Mesendoderm (in vitro differentiated cells): Measurements from ENCODE around the gene TMA7.

Source experiments
- DNase-seq: peaks from one replicate; pipeline ENCODE4 v3.0.0; 2013
- H2AK5ac ChIP-seq: 2 replicates; pipeline ENCODE4 v1.6.1; 2013; ENCODE audit warnings: low read length, inconsistent platforms
- H2BK120ac ChIP-seq: 2 replicates; pipeline ENCODE4 v1.6.1; 2013; ENCODE audit warnings: low read depth, mild to moderate bottlenecking, low read length, moderate library complexity, mixed read lengths
- H2BK15ac ChIP-seq: replicated peaks from 2 replicates; pipeline ENCODE4 v1.6.1; 2013; ENCODE audit warnings: low read depth, mild to moderate bottlenecking, moderate library complexity
- H2BK5ac ChIP-seq: 2 replicates; pipeline ENCODE4 v1.6.1; 2013; ENCODE audit warnings: low read length, inconsistent platforms
- H3K18ac ChIP-seq: 2 replicates; pipeline ENCODE4 v1.6.1; 2013; ENCODE audit warnings: mild to moderate bottlenecking, low read length, mixed read lengths
- H3K23ac ChIP-seq: one replicate; pipeline ENCODE4 v1.6.1; 2013; ENCODE audit warnings: low read length
- H3K27ac ChIP-seq: 2 replicates; pipeline ENCODE4 v1.5.1; 2013; ENCODE audit warnings: low read depth, mild to moderate bottlenecking, inconsistent platforms, low read length, moderate library complexity
- H3K27me3 ChIP-seq: 2 replicates; pipeline ENCODE4 v1.6.1; 2013; ENCODE audit warnings: low read length, control low read depth, mild to moderate bottlenecking, inconsistent platforms; ENCODE audit not compliant: insufficient read depth, poor library complexity
- H3K36me3 ChIP-seq: 2 replicates; pipeline ENCODE4 v1.6.1; 2013; ENCODE audit warnings: low read length, inconsistent platforms; ENCODE audit not compliant: control insufficient read depth, insufficient read depth
- H3K4ac ChIP-seq: one replicate; pipeline ENCODE4 v1.6.1; 2013; ENCODE audit warnings: low read depth, mild to moderate bottlenecking, low read length, moderate library complexity
- H3K4me1 ChIP-seq: 2 replicates; pipeline ENCODE4 v1.6.1; 2013; ENCODE audit warnings: low read depth, low read length, inconsistent platforms; ENCODE audit not compliant: control insufficient read depth
- H3K4me2 ChIP-seq: 2 replicates; pipeline ENCODE4 v1.6.1; 2013; ENCODE audit warnings: low read length
- H3K4me3 ChIP-seq: 2 replicates; pipeline ENCODE4 v1.5.1; 2013; ENCODE audit warnings: mild to moderate bottlenecking, low read length
- H3K56ac ChIP-seq: one replicate; pipeline ENCODE4 v1.6.1; 2013; ENCODE audit warnings: low read length
- H3K79me1 ChIP-seq: 2 replicates; pipeline ENCODE4 v1.6.1; 2013; ENCODE audit warnings: low read length, inconsistent platforms
- H3K79me2 ChIP-seq: 2 replicates; pipeline ENCODE4 v1.6.1; 2013; ENCODE audit warnings: mild to moderate bottlenecking, low read length; ENCODE audit not compliant: control insufficient read depth, insufficient read depth
- H3K9ac ChIP-seq: 2 replicates; pipeline ENCODE4 v1.6.1; 2013; ENCODE audit warnings: low read length, inconsistent platforms
- H4K5ac ChIP-seq: one replicate; pipeline ENCODE4 v1.6.1; 2013; ENCODE audit warnings: low read length
- H4K8ac ChIP-seq: one replicate; pipeline ENCODE4 v1.6.1; 2013; ENCODE audit warnings: low read depth, mild to moderate bottlenecking, control low read depth, low read length, moderate library complexity
- WGBS: extraction: QIAGEN DNeasy Blood & Tissue Kit; methylation state at CpG from one replicate; pipeline ENCODE4 v1.1.7; 2013; ENCODE audit warnings: low lambda C conversion rate, missing lambda C conversion rate; ENCODE audit not compliant: insufficient coverage; ENCODE audit errors: extremely low coverage; 5-methylcytosine and 5-hydroxymethylcytosine counted together

The TMA7 gene

GRCh38 chr3:48465237-48465530 lies 25.1 kb downstream of the TMA7 start:
- peaks cover under 1% of the 10 kb centered on the region for H3K36me3 ChIP-seq
- no peak overlapping the region for H3K18ac ChIP-seq
- H3K23ac ChIP-seq, result no peak overlapping the region
- H2BK15ac ChIP-seq, result no peak overlapping the region
- H2BK120ac ChIP-seq, result no peak overlapping the region
- peaks cover 1% of the 10 kb centered on the region for H3K79me2 ChIP-seq
- no peak overlapping the region for H3K27ac ChIP-seq
- DNase-seq, result no peak
- H3K27me3 ChIP-seq, result no peaks in the 10 kb centered on the region
- H2BK5ac ChIP-seq, result no peak overlapping the region
- no peak overlapping the region for H4K8ac ChIP-seq
- H3K79me1 ChIP-seq, result peaks cover 8% of the 10 kb centered on the region
- H3K4ac ChIP-seq, result no peak overlapping the region
- no peak overlapping the region for H4K5ac ChIP-seq
- WGBS, result no CpG with 5 or more reads among the region's 7 CpGs
- H3K4me3 ChIP-seq, result no peak overlapping the region
- no peak overlapping the region for H2AK5ac ChIP-seq
- no peak overlapping the region for H3K4me2 ChIP-seq
- H3K56ac ChIP-seq, result no peak overlapping the region
- peaks cover 2% of the 10 kb centered on the region for H3K4me1 ChIP-seq
- H3K9ac ChIP-seq, result peak overlapping the region; percentile 35

GRCh38 chr3:48465531-48466378 lies 25.7 kb downstream of the TMA7 start:
- Histone ChIP-seq H3K56ac (peak overlapping the region; percentile 83), H3K27ac (peak overlapping the region; percentile 90), H2BK5ac (peak overlapping the region; percentile 88), H4K5ac (no peak overlapping the region), H3K79me1 (peaks cover 11% of the 10 kb centered on the region), H2BK120ac (peak overlapping the region; percentile 24), H3K36me3 (no peaks in the 10 kb centered on the region), H3K27me3 (no peaks in the 10 kb centered on the region), H2BK15ac (no peak overlapping the region), H3K4me2 (no peak overlapping the region), H3K23ac (peak overlapping the region; percentile 29), H4K8ac (no peak overlapping the region), H3K9ac (peak overlapping the region; percentile 60), H3K4ac (peak overlapping the region; percentile 81), H3K4me3 (no peak overlapping the region), H3K79me2 (peaks cover 1% of the 10 kb centered on the region), H2AK5ac (peak overlapping the region; percentile 57), H3K18ac (peak overlapping the region; percentile 76), H3K4me1 (peaks cover 2% of the 10 kb centered on the region)
- peak; percentile 100 for DNase-seq
- WGBS, result no CpG with 5 or more reads among the region's 21 CpGs

- no peaks in the 10 kb centered on the region for H3K36me3 ChIP-seq
- H3K4ac ChIP-seq, result no peak overlapping the region
- peak overlapping the region; percentile 90 for H3K27ac ChIP-seq
- peak overlapping the region; percentile 76 for H3K18ac ChIP-seq
- no peak overlapping the region for H2BK15ac ChIP-seq
- peak overlapping the region; percentile 83 for H3K56ac ChIP-seq
- peak overlapping the region; percentile 29 for H3K23ac ChIP-seq
- H3K4me3 ChIP-seq, result no peak overlapping the region
- H2BK5ac ChIP-seq, result peak overlapping the region; percentile 88
- no peak overlapping the region for H3K4me2 ChIP-seq
- H3K9ac ChIP-seq, result peak overlapping the region; percentile 60
- peaks cover 2% of the 10 kb centered on the region for H3K4me1 ChIP-seq
- peaks cover 11% of the 10 kb centered on the region for H3K79me1 ChIP-seq
- DNase-seq, result no peak
- H3K27me3 ChIP-seq, result no peaks in the 10 kb centered on the region
- no peak overlapping the region for H2AK5ac ChIP-seq
- H2BK120ac ChIP-seq, result no peak overlapping the region
- H3K79me2 ChIP-seq, result peaks cover 1% of the 10 kb centered on the region
- no CpG with 5 or more reads among the region's 19 CpGs for WGBS
- no peak overlapping the region for H4K5ac ChIP-seq
- H4K8ac ChIP-seq, result no peak overlapping the region
These were observed 26.5 kb downstream of the TMA7 start for GRCh38 chr3:48466386-48467109.

GRCh38 chr3:48467110-48467454 lies 27.0 kb downstream of the TMA7 start:
- Histone ChIP-seq H4K8ac (no peak overlapping the region), H3K56ac (peak overlapping the region; percentile 1), H2AK5ac (no peak overlapping the region), H3K9ac (no peak overlapping the region), H3K79me2 (peaks cover 1% of the 10 kb centered on the region), H3K27me3 (no peaks in the 10 kb centered on the region), H3K23ac (no peak overlapping the region), H3K4me1 (peaks cover 2% of the 10 kb centered on the region), H3K79me1 (peaks cover 11% of the 10 kb centered on the region), H3K4me2 (no peak overlapping the region), H3K36me3 (no peaks in the 10 kb centered on the region), H3K4me3 (no peak overlapping the region), H3K27ac (no peak overlapping the region), H2BK15ac (no peak overlapping the region), H2BK120ac (no peak overlapping the region), H3K4ac (no peak overlapping the region), H2BK5ac (no peak overlapping the region), H4K5ac (no peak overlapping the region), H3K18ac (no peak overlapping the region)
- DNase-seq, result no peak
- WGBS, result no CpG with 5 or more reads among the region's 9 CpGs

- Histone ChIP-seq H3K4ac (no peak overlapping the region), H4K5ac (no peak overlapping the region), H4K8ac (no peak overlapping the region), H3K56ac (no peak overlapping the region), H2BK120ac (no peak overlapping the region), H3K27ac (no peak overlapping the region), H3K79me1 (peaks cover 11% of the 10 kb centered on the region), H3K23ac (no peak overlapping the region), H3K4me1 (peaks cover 2% of the 10 kb centered on the region), H2AK5ac (no peak overlapping the region), H3K36me3 (no peaks in the 10 kb centered on the region), H3K4me3 (no peak overlapping the region), H3K79me2 (peaks cover 1% of the 10 kb centered on the region), H3K27me3 (no peaks in the 10 kb centered on the region), H3K9ac (no peak overlapping the region), H3K4me2 (no peak overlapping the region), H3K18ac (no peak overlapping the region), H2BK15ac (no peak overlapping the region), H2BK5ac (no peak overlapping the region)
- DNase-seq, result no peak
- WGBS, result no CpG with 5 or more reads among the region's 7 CpGs
These were observed 27.6 kb downstream of the TMA7 start for GRCh38 chr3:48467473-48468267.
